HG03175 (cell line): ENCODE data around the gene GNG13.

Experiments used
- ATAC-seq: cut with Tn5 transposase; IDR thresholded peaks from one replicate; pipeline ENCODE4 v1.9.1; 2021; ENCODE audit warnings: mild to moderate bottlenecking, moderate library complexity; ENCODE audit not compliant: unreplicated experiment

Gene GNG13

GRCh38 chr16:815861-816260, 15.3 kb upstream of the GNG13 start:
- no peak for ATAC-seq

- ATAC-seq, result no peak
These were observed 14.4 kb upstream of the GNG13 start for GRCh38 chr16:814974-815373.

- ATAC-seq, result no peak
These were observed 13.4 kb upstream of the GNG13 start for GRCh38 chr16:813916-814412.

GRCh38 chr16:813204-813915, 12.8 kb upstream of the GNG13 start:
- ATAC-seq, result no peak

GRCh38 chr16:808085-808386, 7.5 kb upstream of the GNG13 start:
- ATAC-seq, result no peak

DNA sequence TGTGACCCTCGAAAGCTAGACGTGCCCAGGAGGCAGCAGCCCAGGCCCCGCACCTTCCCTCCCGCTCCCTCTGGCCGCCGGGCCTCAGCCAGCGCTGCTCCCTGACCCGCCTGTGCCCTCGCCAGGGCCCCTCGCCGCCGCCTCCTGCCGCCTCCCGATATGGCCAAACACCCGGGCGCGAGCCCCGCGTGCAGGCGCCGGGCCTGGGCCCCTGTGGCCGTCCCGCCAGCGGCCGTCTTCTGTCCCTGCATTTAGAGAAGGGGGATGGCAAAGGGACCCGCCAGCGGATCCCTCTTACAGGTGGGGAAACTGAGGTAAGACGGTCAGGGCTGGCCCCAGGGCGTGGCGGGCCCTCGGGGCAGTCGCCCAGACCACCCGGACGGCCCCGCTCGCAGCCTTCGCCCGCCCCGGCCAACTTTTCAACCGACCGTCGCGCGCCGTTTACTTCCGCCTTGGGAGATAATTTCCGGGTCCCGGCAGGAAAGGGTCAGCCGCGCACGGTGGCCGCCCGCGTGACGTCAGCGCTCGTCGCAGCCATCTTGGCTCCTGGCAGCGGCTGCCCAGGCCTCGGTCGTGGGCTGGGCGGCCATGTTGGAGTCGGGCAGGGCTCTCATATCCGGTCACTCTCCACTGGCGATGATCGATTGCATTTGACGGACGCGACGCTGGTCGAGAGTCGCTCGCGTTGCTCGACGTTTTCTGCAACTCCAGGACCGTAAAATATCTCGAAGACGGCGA, 7.0 kb upstream of the GNG13 start:
- peak; percentile 93 for ATAC-seq

GRCh38 chr16:805474-805873, 4.9 kb upstream of the GNG13 start:
- no peak for ATAC-seq

GRCh38 chr16:804193-805048, 3.9 kb upstream of the GNG13 start:
- ATAC-seq, result no peak

DNA sequence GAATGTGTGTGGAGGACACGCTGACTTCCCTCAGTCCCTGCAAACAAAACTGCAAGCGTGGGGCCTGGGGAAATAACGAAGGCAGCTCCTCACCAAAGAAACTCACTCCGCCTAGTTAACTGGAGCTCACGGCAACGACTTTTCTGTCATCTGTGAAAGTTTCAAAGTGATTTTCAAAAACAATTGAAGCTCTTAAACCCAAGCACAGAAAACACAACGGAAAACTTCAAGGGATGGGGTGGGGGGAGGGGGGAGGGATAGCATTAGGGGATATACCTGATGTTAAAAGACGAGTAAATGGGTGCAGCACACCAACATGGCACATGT, 3.2 kb upstream of the GNG13 start:
- no peak for ATAC-seq

- no peak for ATAC-seq
These were observed 2.6 kb upstream of the GNG13 start for GRCh38 chr16:802914-803753.

- ATAC-seq, result no peak
These were observed 1.9 kb upstream of the GNG13 start for GRCh38 chr16:802461-802860.

DNA sequence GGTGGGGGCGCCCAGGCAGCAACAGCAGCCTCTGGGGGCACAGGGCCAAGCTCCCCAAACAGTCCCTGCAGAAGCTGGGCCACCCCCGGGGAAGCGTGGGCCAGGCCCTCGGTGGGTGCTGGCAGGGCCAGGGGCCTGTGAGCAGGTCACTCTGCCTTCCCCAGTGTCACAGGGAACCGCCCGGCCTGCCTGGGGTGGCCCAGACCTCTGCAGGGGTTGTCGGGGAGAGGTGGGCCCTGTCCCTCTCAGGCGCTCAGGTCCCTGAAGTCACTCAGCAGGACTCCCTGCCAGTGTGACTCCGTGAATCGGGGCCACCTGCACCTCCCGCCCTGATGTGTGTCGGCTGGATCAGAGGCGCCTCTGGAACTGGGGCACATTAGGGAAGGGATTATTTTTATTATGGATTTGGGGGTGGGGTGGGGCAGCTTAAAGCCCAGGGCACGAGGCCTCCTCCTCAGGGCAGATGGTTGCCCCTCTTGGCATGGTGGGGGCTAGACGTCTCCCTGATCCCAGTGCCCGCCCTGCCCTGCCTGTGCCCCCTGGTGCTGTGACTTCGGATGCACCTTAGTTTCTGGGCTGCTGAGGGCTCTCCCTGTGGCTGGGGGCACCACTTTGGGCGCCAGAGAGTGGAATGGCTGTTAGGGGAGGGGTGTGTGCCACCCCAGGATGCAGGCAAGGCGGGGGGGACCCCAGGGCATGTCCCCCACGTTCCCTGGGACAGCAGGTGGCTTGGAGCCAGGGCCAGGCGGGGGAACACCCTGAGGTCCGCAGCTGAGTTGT, 1.2 kb upstream of the GNG13 start:
- ATAC-seq, result no peak

GRCh38 chr16:800834-801511, 439 bp upstream of the GNG13 start:
- ATAC-seq, result no peak

DNA sequence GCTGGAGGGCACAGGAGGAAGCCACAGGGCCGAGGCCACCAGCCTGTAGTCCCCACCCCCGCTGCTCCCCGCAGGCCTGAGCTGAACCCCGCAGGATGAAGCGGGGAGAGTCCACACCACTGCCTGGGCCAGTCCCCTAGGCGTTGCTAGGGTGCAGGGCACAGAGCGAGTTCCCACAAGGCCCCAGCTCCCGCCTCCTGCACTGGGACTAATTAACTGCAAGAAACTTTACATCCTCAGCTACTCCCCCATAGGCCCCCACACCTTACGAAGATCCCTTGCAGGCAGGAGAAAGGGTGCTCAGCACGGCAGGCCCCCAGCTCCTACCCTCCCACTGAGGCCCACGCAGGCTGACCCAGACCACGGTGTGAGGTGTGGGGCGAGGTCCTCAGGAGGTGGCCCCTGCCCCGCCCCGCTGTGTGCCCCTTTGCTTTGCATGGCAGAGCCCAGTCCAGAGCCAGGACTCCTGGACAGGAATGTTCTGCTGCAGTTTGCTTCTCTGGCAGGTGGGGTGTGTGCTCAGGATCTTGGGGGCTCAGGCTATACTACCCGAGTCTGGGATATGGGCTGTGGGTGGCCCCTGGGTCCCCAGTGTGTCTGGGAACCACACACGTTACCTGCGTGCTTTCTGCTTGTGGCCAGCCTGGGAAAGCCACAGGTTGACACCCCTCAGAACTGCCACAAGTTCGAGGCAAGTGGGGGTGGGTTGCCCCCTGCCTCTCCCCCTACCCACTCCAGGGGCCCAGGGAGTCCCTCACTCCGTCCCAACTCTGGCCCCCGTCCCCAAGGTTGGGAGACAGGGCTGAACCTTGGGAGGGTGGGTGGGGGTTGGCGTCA, 1.2 kb downstream of the GNG13 start:
- ATAC-seq, result no peak

- no peak for ATAC-seq
These were observed 1.9 kb downstream of the GNG13 start for GRCh38 chr16:798666-799065.

DNA sequence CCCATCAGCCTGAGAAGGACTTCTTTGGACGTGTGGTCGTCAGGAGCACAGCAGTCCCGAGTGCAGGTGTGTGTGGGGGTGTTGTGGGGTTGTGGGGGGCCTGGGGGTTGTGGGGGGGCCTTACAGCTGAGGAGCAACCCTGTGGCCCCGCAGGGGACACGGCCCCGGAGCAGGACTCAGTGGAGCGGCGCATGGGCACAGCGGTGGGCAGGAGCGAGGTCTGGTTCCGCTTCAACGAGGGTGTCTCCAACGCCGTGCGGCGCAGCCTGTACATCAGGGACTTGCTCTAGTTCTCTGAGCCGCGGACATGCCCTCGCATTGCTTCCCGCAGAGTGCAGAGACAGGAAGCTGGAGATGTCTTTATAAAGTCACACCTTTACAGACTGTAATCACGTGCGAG, 2.8 kb downstream of the GNG13 start:
- ATAC-seq, result no peak

DNA sequence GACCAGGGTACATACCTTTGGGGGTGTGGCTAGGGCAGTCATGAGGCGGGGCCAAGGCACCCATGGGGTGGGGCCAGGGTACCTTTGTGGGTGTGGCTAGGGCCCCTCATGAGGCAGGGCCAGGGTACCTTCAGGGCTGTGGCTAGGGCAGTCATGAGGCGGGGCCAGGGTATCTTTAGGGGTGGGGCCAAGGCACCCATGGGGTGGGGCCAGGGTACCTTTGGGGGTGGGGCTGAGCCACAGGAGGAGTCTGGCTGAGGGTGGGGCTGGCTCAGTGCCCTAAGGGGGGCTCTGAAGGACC, 3.5 kb downstream of the GNG13 start:
- ATAC-seq, result no peak

DNA sequence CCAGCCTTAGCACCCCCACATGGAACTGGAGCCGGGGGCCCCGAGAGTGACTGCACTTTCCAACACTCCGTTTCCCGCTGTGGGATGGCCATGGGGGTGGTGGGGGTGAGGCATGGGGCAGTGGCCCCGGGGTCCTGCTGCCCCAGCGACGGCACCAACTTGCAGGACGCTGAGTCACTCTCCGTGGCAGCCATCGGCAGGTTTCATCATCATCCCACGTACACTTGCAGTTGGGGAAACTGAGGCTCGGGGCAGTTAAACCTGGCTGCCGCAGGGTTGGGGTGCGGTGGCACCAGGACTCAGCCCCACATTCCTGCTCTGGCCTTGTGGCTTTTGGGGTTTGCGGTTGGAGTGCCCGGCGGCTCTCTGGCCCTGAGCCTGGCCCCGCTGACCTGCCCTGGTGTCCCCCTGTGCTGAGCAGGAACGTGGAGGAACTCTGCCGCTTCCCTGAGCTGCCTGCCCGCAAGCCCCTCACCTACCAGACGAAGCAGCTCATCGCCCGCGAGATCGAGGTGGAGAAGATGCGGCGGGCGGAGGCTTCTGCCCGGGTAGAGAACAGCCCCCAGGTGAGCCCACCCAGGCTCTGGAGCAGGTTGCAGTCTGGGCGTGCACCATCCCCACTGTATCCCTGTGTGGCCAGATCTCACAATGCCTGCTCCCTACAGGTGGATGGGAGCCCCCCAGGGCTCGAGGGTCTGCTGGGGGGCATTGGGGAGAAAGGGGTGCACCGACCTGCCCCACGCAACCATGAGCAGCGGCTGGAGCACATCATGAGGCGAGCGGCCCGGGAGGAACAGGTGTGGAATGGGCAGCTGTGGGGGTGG, 4.0 kb downstream of the GNG13 start:
- no peak for ATAC-seq
